Activated CD4-positive, alpha-beta memory T cell treated with anti-CD3 and anti-CD28 coated beads for 36 hours (primary cell): ENCODE data around the gene DOCK8. TPM values are rescaled to one million over a fixed set of nuclear protein-coding genes. Genes with fewer than 3 reads are reported as not detected.
"Not testable (repeated sequence)": the region's sequence is repeated elsewhere in the genome, so short reads cannot be mapped to it uniquely, and the experiment has no call there.

Source experiments
- CTCF ChIA-PET: fragments of 350-600 bp; sonication (Branson Sonifier 250); formaldehyde crosslinking; loops from one replicate; lab custom pipeline; 2021; ENCODE audit warnings: antibody characterized with exemption, inconsistent platforms; lab: Charles Lee
- POLR2A ChIA-PET: fragments of 350-600 bp; sonication (Branson Sonifier 250); formaldehyde crosslinking; loops from one replicate; lab custom pipeline; 2021; ENCODE audit warnings: antibody characterized with exemption; lab: Charles Lee
- DNase-seq: peaks from one replicate; pipeline ENCODE4 v3.0.0-alpha.2; 2020
- H3K27ac Mint-ChIP-seq: one replicate; pipeline ENCODE4 v1.8.0; 2021; ENCODE audit warnings: mixed read lengths
- H3K27me3 Mint-ChIP-seq: one replicate; pipeline ENCODE4 v1.8.0; 2021; ENCODE audit warnings: mixed read lengths
- H3K36me3 Mint-ChIP-seq: one replicate; pipeline ENCODE4 v1.8.0; 2021; ENCODE audit warnings: mixed read lengths
- H3K4me1 Mint-ChIP-seq: one replicate; pipeline ENCODE4 v1.8.0; 2021; ENCODE audit warnings: low read depth, mixed read lengths
- H3K4me3 Mint-ChIP-seq: one replicate; pipeline ENCODE4 v1.8.0; 2021; ENCODE audit warnings: mild to moderate bottlenecking, mixed read lengths
- H3K9me3 Mint-ChIP-seq: one replicate; pipeline ENCODE4 v1.8.0; 2021; ENCODE audit warnings: mixed read lengths
- intact Hi-C: fragments of 100-400 bp; cut with micrococcal nuclease; formaldehyde crosslinking; loops from one replicate; pipeline ENCODE4 v1.15.1; 2023
- total RNA-seq, 2 experiments: library from RNA; stranded (reverse); gene quantifications; one replicate each; pipeline ENCODE4 v1.2.3, GENCODE V29; 2021

The DOCK8 gene
- total RNA-seq: 100 to 1,000 TPM; 140 to 141 TPM

GRCh38 chr9:214648-215493 lies at the start of gene DOCK8:
Gene DOCK8, plus strand, starts transcription at chr9:214865. Its CDS starts 112 bp downstream, at chr9:214977.
- Mint-ChIP-seq H3K4me3 (peak within 1 kb of the TSS; percentile 80), H3K27ac (peak within 1 kb of the TSS; percentile 66), H3K9me3 (no peaks in the 10 kb centered on the region), H3K27me3 (no peaks in the 10 kb centered on the region), H3K4me1 (peaks cover 15% of the 10 kb centered on the region), H3K36me3 (no peaks in the 10 kb centered on the region)
- DNase-seq: peak; percentile 71
- CTCF ChIA-PET: interaction anchor here (0.9 to 2.2 kb wide), 16 partner anchors 10 to 93 kb away, joined by 3 to 19 read pairs (median 6); no protein-coding TSS in a partner anchor
- intact Hi-C loops: loop anchor here (1.0 to 2.0 kb wide), 4 partner anchors 40 to 92 kb away; no protein-coding TSS in a partner anchor
- POLR2A ChIA-PET: interaction anchor here (0.7 to 4.0 kb wide), 7 partner anchors 11 to 92 kb away, joined by 3 to 34 read pairs (median 7); no protein-coding TSS in a partner anchor

GRCh38 chr9:169757-170156 lies 44.9 kb upstream of the DOCK8 start:
- intact Hi-C loops, H3K36me3 Mint-ChIP-seq, H3K4me1 Mint-ChIP-seq, H3K4me3 Mint-ChIP-seq, POLR2A ChIA-PET, DNase-seq, CTCF ChIA-PET, H3K27ac Mint-ChIP-seq, H3K27me3 Mint-ChIP-seq, H3K9me3 Mint-ChIP-seq: not testable (repeated sequence)

GRCh38 chr9:178140-178825 lies 36.4 kb upstream of the DOCK8 start:
- CTCF ChIA-PET, POLR2A ChIA-PET, intact Hi-C loops: not testable (repeated sequence)

GRCh38 chr9:178970-179383 lies 35.7 kb upstream of the DOCK8 start, which contains the start of gene ZNG1A:
Gene ZNG1A, minus strand, starts transcription at chr9:179056. Its CDS starts 87 bp downstream, at chr9:178969.
- H3K4me1 Mint-ChIP-seq, POLR2A ChIA-PET, H3K9me3 Mint-ChIP-seq, H3K36me3 Mint-ChIP-seq, intact Hi-C loops, CTCF ChIA-PET, H3K27me3 Mint-ChIP-seq: not testable (repeated sequence)
- Mint-ChIP-seq H3K4me3 (peak within 1 kb of the TSS; percentile 88), H3K27ac (peak within 1 kb of the TSS; percentile 92)
- peak; percentile 93 for DNase-seq

More at GRCh38 chr9:178140-178825, 36.4 kb upstream of the DOCK8 start:
- not testable (repeated sequence) for H3K27me3 Mint-ChIP-seq, H3K36me3 Mint-ChIP-seq, H3K9me3 Mint-ChIP-seq, H3K4me1 Mint-ChIP-seq
- peak overlapping the region; percentile 88 for H3K4me3 Mint-ChIP-seq
- H3K27ac Mint-ChIP-seq: peak overlapping the region; percentile 92
- peak; percentile 24 for DNase-seq

GRCh38 chr9:199601-200000 lies 15.1 kb upstream of the DOCK8 start:
- CTCF ChIA-PET, H3K4me1 Mint-ChIP-seq, H3K4me3 Mint-ChIP-seq, DNase-seq, intact Hi-C loops, POLR2A ChIA-PET, H3K9me3 Mint-ChIP-seq, H3K36me3 Mint-ChIP-seq, H3K27me3 Mint-ChIP-seq, H3K27ac Mint-ChIP-seq: not testable (repeated sequence)

- Mint-ChIP-seq H3K27me3 (peaks cover 2% of the 10 kb centered on the region), H3K9me3 (no peaks in the 10 kb centered on the region), H3K4me3 (no peak overlapping the region), H3K4me1 (no peaks in the 10 kb centered on the region), H3K27ac (no peak overlapping the region), H3K36me3 (no peaks in the 10 kb centered on the region)
- ChIA-PET POLR2A (no interaction called here), CTCF (interaction anchor here (0.6 kb wide), 1 partner anchor 134 kb away, joined by 3 read pairs; no protein-coding TSS in a partner anchor)
- intact Hi-C loops: no loop called here
- no peak for DNase-seq
Observed at GRCh38 chr9:206481-206880, 8.2 kb upstream of the DOCK8 start.

- no peak for DNase-seq
- intact Hi-C loops: no loop called here
- Mint-ChIP-seq H3K4me1 (no peaks in the 10 kb centered on the region), H3K36me3 (no peaks in the 10 kb centered on the region), H3K9me3 (no peaks in the 10 kb centered on the region), H3K27ac (no peak overlapping the region), H3K27me3 (no peaks in the 10 kb centered on the region), H3K4me3 (no peak overlapping the region)
- CTCF ChIA-PET: interaction anchor here (0.6 kb wide), 1 partner anchor 97 kb away, joined by 3 read pairs; no protein-coding TSS in a partner anchor
- POLR2A ChIA-PET: no interaction called here
Observed at GRCh38 chr9:209143-209758, 5.4 kb upstream of the DOCK8 start.

GRCh38 chr9:211036-211435 lies 3.6 kb upstream of the DOCK8 start:
- ChIA-PET POLR2A (no interaction called here), CTCF (interaction anchor here (0.9 to 1.2 kb wide), 2 partner anchors 82 to 92 kb away, joined by 3 read pairs; no protein-coding TSS in a partner anchor)
- no peaks in the 10 kb centered on the region for H3K36me3 Mint-ChIP-seq
- intact Hi-C loops: no loop called here
- H3K9me3 Mint-ChIP-seq: no peaks in the 10 kb centered on the region
- H3K4me3 Mint-ChIP-seq: no peak overlapping the region
- H3K27ac Mint-ChIP-seq: no peak overlapping the region
- DNase-seq: no peak
- H3K4me1 Mint-ChIP-seq: peaks cover 6% of the 10 kb centered on the region
- no peaks in the 10 kb centered on the region for H3K27me3 Mint-ChIP-seq

- intact Hi-C loops: no loop called here
- CTCF ChIA-PET: interaction anchor here (0.9 to 1.2 kb wide), 2 partner anchors 82 to 92 kb away, joined by 3 read pairs; no protein-coding TSS in a partner anchor
- H3K4me1 Mint-ChIP-seq: peaks cover 8% of the 10 kb centered on the region
Observed at GRCh38 chr9:211557-211956, 3.1 kb upstream of the DOCK8 start.

GRCh38 chr9:212297-212696 lies 2.4 kb upstream of the DOCK8 start:
- peaks cover 14% of the 10 kb centered on the region for H3K4me1 Mint-ChIP-seq
- no peak overlapping the region for H3K4me3 Mint-ChIP-seq
- H3K27me3 Mint-ChIP-seq: no peaks in the 10 kb centered on the region
- no peak overlapping the region for H3K27ac Mint-ChIP-seq
- no peaks in the 10 kb centered on the region for H3K36me3 Mint-ChIP-seq
- H3K9me3 Mint-ChIP-seq: no peaks in the 10 kb centered on the region
- no peak for DNase-seq
- intact Hi-C loops: no loop called here
- POLR2A ChIA-PET: no interaction called here
- CTCF ChIA-PET: interaction anchor here (1.2 kb wide), 1 partner anchor 91 kb away, joined by 3 read pairs; no protein-coding TSS in a partner anchor

More at GRCh38 chr9:211557-211956, 3.1 kb upstream of the DOCK8 start:
- POLR2A ChIA-PET: no interaction called here
- no peaks in the 10 kb centered on the region for H3K36me3 Mint-ChIP-seq
- no peaks in the 10 kb centered on the region for H3K27me3 Mint-ChIP-seq
- H3K27ac Mint-ChIP-seq: no peak overlapping the region
- DNase-seq: no peak
- no peaks in the 10 kb centered on the region for H3K9me3 Mint-ChIP-seq
- H3K4me3 Mint-ChIP-seq: no peak overlapping the region

- Mint-ChIP-seq H3K4me1 (peaks cover 15% of the 10 kb centered on the region), H3K4me3 (peak overlapping the region; percentile 80)
- DNase-seq, H3K27ac Mint-ChIP-seq, H3K27me3 Mint-ChIP-seq, H3K36me3 Mint-ChIP-seq, H3K9me3 Mint-ChIP-seq: not testable (repeated sequence)
- ChIA-PET POLR2A (interaction anchor here (1.1 to 4.0 kb wide), 4 partner anchors 12 to 90 kb away, joined by 3 to 34 read pairs (median 12); no protein-coding TSS in a partner anchor), CTCF (interaction anchor here (0.9 to 2.2 kb wide), 9 partner anchors 11 to 93 kb away, joined by 4 to 19 read pairs (median 6); no protein-coding TSS in a partner anchor)
- intact Hi-C loops: loop anchor here (2.0 kb wide), 1 partner anchor 59 kb away; no protein-coding TSS in a partner anchor
Observed at GRCh38 chr9:213901-214300, 764 bp upstream of the DOCK8 start.
